ENCODE results near the gene CREBRF. TPM values are rescaled to one million over a fixed set of nuclear protein-coding genes. Genes with fewer than 3 reads are reported as not detected.
"Not testable (repeated sequence)": the region's sequence is repeated elsewhere in the genome, so short reads cannot be mapped to it uniquely, and the experiment has no call there.

The CREBRF gene
- total and polyA plus RNA-seq, 2 of the 8 experiments (the other 6 are each of a cell fraction or from before 2014, with no cell fraction given) = 1.2 to 4.7 TPM

DNA sequence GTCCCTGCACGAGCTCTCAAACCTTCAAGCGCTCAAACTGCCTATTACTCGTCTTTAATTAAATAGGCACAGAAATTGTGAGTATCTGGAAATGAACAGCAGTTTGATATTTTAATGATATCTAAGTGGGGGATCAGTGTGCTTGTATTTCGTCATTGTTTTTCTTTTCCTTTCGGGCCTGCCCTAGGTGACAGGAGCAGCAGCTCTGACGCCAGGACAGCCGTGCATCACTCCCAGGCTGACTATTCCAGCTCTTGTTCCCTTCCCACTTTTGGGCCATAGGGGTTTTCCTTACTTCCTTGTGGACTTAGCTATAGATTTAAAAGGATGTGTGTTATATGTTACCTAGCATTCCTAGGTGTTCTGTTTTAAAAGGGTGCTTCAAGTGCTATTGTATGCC is 97.7 kb downstream of the CREBRF start (continued):
- no peak for TF ChIP-seq GTF2F1 (IDR thresholded peaks at IDR 0.05; ENCODE audit: borderline replicate concordance, low read depth, low read length)
- TF ChIP-seq, protein P1, sequence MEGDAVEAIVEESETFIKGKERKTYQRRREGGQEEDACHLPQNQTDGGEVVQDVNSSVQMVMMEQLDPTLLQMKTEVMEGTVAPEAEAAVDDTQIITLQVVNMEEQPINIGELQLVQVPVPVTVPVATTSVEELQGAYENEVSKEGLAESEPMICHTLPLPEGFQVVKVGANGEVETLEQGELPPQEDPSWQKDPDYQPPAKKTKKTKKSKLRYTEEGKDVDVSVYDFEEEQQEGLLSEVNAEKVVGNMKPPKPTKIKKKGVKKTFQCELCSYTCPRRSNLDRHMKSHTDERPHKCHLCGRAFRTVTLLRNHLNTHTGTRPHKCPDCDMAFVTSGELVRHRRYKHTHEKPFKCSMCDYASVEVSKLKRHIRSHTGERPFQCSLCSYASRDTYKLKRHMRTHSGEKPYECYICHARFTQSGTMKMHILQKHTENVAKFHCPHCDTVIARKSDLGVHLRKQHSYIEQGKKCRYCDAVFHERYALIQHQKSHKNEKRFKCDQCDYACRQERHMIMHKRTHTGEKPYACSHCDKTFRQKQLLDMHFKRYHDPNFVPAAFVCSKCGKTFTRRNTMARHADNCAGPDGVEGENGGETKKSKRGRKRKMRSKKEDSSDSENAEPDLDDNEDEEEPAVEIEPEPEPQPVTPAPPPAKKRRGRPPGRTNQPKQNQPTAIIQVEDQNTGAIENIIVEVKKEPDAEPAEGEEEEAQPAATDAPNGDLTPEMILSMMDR (IDR thresholded peaks at IDR 0.05; ENCODE audit: control extremely low read depth in 1 of 3, insufficient read depth in 1 of 3, low read depth in 1 of 3, low read length in 3 of 3) = no peak
- TF ChIP-seq JUN (IDR thresholded peaks at IDR 0.05; ENCODE audit: low read depth, low read length) = no peak

- H3K79me2 ChIP-seq (ENCODE audit: control insufficient read depth in 1 of 2, insufficient read depth in 2 of 2, low read length in 2 of 2); H3K4me2 ChIP-seq (ENCODE audit: insufficient read depth in 1 of 2, low read depth in 2 of 2, low read length in 2 of 2); H2AK5ac ChIP-seq (ENCODE audit: low read depth, low read length); H3K36me3 ChIP-seq (ENCODE audit: control insufficient read depth in 2 of 4, insufficient read depth in 4 of 4, low read length in 3 of 4); H2BK5ac ChIP-seq (ENCODE audit: low read depth, low read length); H3K4ac ChIP-seq (replicated peaks; ENCODE audit: insufficient read length, low read depth, low read length); H3K4me1 ChIP-seq (replicated peaks in 1 of 4; ENCODE audit: control insufficient read depth in 3 of 4, insufficient read depth in 4 of 4, low read length in 3 of 4); H4K20me1 ChIP-seq (replicated peaks in 1 of 2; ENCODE audit: control insufficient read depth in 1 of 2, insufficient read depth in 2 of 2, low read length in 2 of 2); H4K91ac ChIP-seq (replicated peaks; ENCODE audit: insufficient read length, low read length); H3K27ac ChIP-seq (ENCODE audit: low read depth, low read length); H3K9ac ChIP-seq (replicated peaks in 1 of 4; ENCODE audit: extremely low read depth in 1 of 4, low read depth in 3 of 4, low read length in 3 of 4); H3K79me1 ChIP-seq (ENCODE audit: low read depth, low read length); H3K23ac ChIP-seq (ENCODE audit: insufficient read length); POLR2A ChIA-PET (ENCODE audit: partially characterized antibody); H3K4me3 ChIP-seq (ENCODE audit: extremely low read depth in 1 of 4, insufficient read depth in 2 of 4, low read depth in 3 of 4, low read length in 4 of 4); H2BK120ac ChIP-seq (replicated peaks; ENCODE audit: low read depth, low read length); H2BK20ac ChIP-seq (ENCODE audit: low read length); H3K23me2 ChIP-seq (ENCODE audit: low read depth, low read length); H2AFZ ChIP-seq (ENCODE audit: low read length); FAIRE-seq; H3K14ac ChIP-seq (ENCODE audit: insufficient read length); H4K8ac ChIP-seq (ENCODE audit: extremely low read depth, insufficient read depth, low read length); H3K18ac ChIP-seq (ENCODE audit: extremely low read depth, low read length); H3K9me3 ChIP-seq (ENCODE audit: insufficient read depth in 2 of 2, low read depth in 1 of 2, low read length in 1 of 2); H2BK15ac ChIP-seq (ENCODE audit: low read length); H4K5ac ChIP-seq (ENCODE audit: insufficient read length, low read depth, low read length); H3K56ac ChIP-seq (replicated peaks; ENCODE audit: insufficient read length, low read depth, low read length); H3K27me3 ChIP-seq (replicated peaks in 1 of 4; ENCODE audit: control insufficient read depth in 3 of 4, extremely low read depth in 1 of 4, insufficient read depth in 3 of 4, low read length in 3 of 4); H2BK12ac ChIP-seq (ENCODE audit: low read depth, low read length): not testable (repeated sequence)
- WGBS, 2 experiments (ENCODE audit: extremely low coverage in 1 of 2, insufficient coverage in 1 of 2, insufficient read length in 1 of 2, insufficient replicate concordance in 2 of 2, low coverage in 1 of 2, low lambda C conversion rate in 2 of 2, missing lambda C conversion rate in 1 of 2) = 86% methylated on average over 5 of the region's 5 CpGs; no CpG with 5 or more reads in 1 of the 2 experiments
- CTCF ChIA-PET (ENCODE audit: partially characterized antibody) = interaction anchor here (1.2 to 1.3 kb wide), 2 partner anchors 144 to 440 kb away, joined by 3 to 5 read pairs; no protein-coding TSS in a partner anchor
- peak in 1 of 2 experiments; percentile 19 for DNase-seq (ENCODE audit: low read depth in 1 of 2, low spot score in 2 of 2)
Measured at GRCh38 chr5:173154619-173155018, 98.5 kb downstream of the CREBRF start.

Data from H1 (cell line).